CD1c-positive myeloid dendritic cell (primary cell): Measurements from ENCODE around the gene MRGPRF.

Experiments used
- DNase-seq: peaks from one replicate; pipeline ENCODE4 v3.0.0-alpha.2; 2016; ENCODE audit errors: extremely low spot score

The MRGPRF gene

DNA sequence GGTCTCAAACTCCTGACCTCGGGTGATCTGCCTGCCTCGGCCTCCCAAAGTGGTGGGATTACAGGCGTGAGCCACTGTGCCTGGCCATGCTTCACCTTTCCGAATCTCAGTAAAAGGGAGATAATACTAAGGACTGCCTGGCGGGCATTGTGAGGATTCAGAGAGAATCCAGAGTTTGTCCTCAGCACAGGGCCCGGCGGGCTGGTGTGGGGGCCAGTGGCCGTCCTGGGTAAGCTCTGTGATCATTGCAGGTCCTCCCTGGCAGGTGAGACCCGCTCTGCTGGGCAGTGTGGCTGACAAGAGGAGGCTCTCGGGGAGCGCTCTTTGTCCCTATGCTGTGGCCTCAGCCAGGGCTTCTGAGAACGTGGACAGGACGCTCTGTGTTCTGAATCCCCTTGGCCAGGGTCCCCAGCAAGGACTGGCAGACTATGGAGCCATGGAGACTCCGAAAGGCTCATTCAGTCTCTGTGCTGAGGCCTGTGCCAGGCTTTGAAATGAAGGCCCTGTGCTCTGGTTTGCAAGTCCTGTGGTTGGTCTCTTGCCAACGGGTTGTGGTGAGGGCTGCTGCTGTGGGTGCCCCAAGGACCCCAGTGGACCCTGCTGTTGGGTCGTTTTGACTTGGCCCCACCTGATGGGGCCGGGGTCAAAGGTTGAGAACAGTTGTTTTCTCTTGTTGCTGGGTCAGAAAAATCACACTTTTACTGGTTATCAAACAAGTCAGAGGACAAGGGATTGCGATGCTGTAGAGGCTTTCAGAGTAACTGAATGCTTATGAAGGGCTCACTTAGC lies 37.7 kb upstream of the MRGPRF start:
- no peak for DNase-seq

DNA sequence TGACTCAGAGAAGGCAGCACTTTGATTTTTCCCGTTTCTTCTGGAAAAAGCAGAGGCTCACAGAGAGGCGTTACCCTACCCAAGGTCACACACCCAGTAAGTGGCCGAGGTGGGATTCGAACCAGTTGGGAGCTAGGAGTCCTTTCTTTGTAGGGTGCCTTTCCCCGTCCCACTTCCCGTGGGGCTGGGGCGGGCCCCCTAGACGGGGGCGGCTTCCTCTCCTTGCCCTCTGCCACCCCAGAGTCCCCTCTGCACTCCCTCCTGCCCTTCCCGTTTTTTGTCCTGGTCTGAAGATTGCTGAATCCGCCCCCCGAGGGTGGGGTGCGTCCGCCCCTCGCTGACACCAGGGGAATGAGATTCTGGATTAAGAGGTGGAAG lies 36.4 kb upstream of the MRGPRF start:
- DNase-seq: peak; percentile 80

DNA sequence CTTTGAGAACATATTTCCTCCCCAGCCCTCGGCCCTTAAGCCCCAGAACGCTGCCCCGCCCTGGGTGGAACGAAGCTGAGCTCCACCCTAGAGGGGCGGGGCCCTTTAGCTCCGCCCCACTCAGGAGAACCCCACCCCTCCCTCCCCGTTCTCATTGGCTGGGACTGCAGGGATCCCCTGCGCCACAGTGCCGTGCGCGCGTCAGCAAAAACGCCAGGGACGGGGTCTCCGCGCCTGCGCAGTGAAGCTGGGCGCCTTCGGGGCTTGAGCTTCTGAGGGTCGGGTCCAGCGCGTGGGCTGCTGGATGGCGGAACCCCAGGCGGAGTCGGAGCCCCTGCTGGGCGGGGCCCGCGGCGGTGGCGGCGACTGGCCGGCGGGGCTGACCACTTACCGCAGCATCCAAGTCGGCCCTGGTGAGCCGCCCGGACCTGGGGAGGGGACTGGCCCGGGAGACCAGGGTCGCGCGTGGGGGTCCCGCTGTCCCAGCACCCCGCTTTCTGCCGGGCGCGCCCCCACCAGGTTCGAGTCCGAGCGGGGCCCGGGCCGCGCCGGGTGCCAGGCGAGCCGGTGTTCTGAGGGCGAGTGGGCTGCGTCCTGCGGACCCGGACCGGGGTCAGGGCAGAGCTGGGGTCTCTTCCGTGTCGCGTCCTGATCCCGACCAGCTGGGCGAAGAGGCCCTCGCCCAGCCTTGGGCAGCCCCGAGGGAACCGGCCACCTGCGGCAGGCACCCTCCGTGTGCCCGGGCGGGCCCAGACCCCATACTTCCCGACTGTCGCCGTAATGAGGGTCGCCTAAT lies 35.8 kb upstream of the MRGPRF start, which contains the start of gene TPCN2:
Gene TPCN2 (plus strand): TSS at position 239 of the 796 bp plus-strand sequence. CDS start 66 bp downstream, at position 305.
- DNase-seq: peak; percentile 97

DNA sequence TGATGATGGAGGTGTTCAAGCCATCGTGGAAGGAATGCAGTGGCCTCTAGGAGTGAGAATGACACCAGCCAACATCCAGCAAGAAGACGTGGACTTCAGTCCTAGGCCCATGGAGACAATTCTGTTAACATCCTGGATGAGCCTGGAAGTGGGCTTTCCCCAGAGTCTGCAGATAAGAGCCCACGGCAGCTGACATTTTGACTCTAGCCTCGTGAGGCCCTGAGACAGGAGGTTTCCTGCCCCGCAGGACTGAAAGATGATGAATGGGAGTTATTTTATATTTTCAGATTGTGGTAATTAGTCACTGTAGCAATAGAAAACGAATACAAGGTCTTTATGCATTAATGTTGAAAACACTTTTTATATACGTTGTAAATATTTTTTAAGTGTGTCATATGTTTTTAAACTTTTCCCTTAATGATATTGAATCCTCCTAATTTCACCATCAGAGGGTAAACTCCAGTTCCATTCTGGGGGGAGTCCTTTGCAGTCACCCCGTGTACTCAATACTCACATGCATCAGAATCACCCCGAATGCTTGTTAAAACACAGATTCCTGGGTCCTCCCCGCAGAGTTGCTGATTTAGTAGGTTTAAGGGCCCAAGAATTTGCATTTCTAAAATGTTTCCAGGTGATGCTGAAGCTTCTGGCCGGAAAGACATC lies 35.1 kb upstream of the MRGPRF start:
- no peak for DNase-seq

DNA sequence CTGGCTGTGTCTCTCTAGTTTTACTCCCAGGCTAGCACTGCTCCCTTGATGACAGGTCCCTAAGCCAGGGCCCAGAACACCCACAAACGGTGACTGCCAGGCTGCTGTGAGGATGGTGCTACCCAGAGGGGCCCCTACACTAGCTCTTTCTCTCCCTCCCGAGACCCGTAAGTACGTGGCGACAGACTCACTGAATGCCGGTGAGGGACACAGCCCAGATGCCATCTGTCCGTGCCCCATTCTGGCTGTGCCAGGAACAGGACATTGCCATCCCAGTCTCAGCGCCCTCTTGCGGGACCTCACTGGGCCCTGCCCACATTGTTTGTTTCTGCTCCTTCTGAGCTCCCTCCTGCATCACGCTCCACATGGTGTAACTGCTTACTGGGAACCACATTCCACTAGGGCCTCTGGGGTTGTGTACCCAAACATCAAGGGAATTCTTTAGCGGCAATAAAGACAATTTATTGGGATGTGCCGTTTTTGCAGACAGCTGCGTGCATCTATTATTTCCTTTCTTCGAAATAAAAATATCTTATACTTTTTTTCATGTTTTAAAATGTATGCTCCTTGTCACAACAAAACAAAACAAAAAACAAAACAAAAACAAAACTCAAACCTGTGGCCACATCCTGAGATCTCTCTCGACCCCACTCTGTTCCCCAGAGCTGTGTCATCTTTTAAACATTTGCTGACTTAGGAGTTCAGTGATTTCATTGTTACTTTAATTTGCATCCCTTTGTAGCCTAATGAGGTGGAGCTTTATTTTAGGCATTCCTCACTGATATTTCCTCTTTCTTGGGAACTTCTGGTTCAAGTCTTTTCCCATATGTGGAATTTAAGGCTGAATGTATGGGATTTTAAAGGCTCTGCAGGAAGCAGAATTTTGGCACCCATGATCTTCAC lies 31.3 kb upstream of the MRGPRF start:
- DNase-seq: peak; percentile 58

DNA sequence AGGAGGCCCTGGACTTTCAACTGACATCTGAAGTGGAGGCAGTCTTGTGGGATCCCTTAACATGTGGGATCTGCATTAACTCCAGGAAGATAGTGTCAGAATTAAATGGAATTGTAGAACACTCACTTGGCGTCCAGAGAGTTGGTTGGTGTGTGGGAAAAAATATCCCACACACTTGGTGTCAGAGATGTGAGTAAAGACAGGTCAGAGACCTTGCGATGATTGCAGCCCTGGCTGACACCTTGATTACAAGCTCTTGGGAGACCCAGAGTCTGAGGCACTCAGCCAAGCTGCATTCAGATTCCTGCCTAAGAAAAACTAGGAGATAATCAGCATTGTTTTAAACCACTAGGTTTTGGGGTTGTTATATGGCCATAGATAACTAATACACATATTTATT lies 28.5 kb upstream of the MRGPRF start:
- DNase-seq: no peak

DNA sequence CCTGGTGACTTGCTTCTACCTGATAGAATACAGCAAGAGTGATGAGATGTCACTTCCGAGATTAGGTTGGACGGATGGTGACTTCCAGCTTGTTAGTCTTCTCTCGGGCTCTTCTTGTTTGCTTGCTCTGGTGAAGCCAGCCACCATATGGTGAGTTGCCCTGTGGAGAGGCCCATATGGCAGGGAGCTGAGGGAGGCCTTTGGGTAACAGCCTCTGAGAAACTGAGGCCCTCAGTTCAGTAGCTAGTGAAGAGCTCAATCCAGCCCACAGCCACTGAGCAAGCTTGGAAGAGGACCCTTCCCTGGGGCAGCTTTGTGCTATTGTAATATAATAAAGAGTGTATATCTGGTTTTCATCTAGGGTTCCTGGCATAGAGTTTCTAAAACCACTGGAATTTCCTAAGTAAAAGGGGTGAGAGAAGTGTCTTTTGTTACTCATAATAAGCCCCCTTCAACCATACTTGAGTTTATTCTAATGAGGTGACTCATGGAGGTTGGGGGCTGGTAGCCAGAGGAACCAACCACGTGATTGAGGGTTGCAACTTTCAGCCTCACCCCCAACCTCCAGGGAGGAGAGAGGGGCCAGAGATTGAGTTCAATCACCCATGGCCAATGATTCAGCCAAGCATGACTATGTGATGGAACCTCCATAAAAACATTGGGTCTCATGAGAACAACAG lies 27.7 kb upstream of the MRGPRF start:
- peak; percentile 27 for DNase-seq

DNA sequence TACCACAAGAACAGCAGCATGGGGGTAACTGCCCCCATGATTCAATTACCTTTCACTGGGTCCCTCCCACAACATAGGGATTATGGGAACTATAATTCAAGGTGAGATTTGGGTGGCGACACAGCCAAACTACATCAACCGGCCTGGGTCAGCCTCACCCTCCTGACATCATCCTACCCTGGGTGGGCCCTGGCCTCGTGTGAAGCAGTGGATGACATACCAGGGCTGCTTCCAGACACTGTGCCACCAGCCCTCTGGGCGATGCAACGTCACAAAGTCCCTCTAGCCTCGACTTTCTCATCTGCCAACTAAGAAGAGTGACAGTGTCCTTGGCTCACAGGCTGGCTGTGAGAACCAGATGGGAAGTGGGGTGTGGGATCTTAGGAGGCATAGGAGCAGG lies 27.0 kb upstream of the MRGPRF start:
- DNase-seq: no peak

DNA sequence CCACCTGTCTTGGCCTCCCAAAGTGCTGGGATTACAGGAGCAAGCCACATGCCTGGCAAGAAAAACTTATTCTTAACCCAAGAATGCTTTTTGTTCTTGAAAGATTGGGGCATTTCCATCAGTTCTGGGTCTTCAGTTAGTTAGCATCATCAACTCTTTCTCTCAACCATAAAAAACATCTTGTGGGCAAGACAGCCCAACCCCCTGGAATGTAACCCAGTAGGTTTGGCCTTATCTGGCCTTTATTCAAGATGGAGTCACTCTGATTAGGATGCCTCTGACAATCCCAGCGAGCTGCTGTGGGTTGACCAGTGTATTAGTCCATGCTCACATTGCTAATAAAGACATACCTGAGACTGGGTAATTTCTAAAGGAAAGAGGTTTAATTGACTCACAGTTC lies 26.5 kb upstream of the MRGPRF start:
- DNase-seq: no peak

DNA sequence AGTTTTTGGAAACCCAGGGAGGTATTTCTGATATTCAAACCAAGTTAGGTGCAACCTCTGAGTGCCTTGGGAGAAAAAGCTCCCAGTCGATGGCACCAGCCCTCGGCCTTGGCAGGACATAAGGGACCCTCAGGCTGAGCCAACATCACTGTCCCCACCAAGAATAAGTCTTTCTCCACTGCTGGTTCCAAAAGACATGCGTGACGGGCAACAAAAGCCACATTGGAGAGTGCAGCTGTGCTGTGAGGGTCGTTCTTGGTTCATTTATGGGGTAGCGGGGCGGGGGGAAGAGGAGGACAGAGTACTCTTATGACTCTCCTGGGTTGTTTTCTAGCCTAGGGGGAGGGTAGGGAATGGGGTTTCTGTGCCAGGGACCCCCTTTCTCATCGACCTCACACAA lies 24.5 kb upstream of the MRGPRF start:
- DNase-seq: no peak

DNA sequence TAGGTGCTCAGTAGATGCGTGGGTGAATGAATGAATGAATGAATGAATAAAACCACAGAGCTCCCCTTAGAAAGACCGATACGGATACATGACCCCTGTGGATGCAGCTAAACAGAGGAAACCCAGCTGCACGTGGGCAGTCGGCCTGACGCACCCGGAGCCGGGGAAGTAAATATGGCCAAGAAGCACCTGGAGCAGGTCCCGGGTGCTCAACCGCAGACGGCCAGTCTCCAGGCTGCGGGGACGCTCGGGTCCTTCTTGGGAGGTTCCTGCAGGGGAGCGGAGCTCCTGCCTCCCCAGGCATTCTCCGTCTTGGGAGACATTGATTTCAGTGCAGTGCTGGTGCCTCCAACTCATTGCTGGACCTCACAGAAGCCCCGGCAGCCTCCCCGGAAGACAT lies 24.0 kb upstream of the MRGPRF start:
- DNase-seq: no peak

DNA sequence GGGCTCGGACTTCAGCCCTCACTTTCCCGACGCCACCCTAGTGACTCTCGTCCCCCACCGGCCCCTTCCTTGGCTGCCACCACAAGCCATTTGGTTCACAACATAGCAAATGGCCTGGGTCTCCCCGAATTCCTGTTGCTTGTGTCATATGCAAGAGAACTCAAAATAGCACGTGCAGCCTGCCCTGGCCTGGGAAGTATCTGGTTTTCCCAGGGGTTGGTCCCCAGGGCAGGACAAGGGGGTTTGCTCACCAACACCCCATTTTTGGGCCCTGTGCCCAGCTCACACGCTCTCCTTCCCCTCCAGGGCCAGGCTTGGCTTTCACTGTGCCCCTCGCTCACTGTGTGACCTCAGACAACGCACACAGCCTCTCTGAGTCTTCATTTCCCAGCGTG lies 22.9 kb upstream of the MRGPRF start:
- DNase-seq: no peak

DNA sequence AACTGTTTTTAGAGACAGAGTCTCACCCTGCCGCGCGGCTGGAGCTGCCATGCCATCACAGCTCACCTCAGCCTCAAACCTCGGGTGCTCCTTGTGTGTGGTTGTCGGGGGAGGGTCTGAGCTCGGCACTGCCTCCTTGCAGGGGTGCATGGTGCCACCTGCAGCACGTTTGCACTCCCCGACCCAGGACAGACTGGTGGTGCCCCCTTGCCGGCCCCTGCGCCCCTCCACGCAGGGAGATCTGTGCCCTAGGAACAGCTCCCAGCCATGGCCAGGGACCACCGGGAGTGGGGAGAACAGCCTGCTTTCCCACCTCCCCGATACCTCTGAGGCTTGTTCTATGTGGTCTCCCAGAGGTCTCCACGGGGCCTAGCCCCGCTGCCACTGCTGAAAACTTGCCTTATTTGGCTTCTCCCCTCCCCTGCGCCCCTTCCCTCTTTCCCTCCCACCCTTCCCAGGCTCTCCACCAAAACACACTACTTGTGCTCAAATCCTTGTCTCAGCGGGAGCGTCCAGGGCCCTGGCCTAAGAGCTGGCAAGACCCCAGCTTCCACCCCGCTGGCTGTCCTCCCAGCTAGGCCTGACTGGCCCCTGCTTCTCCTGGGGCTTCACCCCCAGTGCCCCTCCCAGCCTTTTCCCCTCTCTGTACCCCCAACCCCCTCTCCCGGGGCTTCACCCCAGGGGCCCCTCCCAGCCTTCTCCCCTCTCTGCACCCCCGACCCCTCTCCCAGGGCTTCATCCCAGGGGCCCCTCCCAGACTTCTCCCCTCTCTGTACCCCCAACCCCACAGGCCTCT lies 22.3 kb upstream of the MRGPRF start:
- no peak for DNase-seq

DNA sequence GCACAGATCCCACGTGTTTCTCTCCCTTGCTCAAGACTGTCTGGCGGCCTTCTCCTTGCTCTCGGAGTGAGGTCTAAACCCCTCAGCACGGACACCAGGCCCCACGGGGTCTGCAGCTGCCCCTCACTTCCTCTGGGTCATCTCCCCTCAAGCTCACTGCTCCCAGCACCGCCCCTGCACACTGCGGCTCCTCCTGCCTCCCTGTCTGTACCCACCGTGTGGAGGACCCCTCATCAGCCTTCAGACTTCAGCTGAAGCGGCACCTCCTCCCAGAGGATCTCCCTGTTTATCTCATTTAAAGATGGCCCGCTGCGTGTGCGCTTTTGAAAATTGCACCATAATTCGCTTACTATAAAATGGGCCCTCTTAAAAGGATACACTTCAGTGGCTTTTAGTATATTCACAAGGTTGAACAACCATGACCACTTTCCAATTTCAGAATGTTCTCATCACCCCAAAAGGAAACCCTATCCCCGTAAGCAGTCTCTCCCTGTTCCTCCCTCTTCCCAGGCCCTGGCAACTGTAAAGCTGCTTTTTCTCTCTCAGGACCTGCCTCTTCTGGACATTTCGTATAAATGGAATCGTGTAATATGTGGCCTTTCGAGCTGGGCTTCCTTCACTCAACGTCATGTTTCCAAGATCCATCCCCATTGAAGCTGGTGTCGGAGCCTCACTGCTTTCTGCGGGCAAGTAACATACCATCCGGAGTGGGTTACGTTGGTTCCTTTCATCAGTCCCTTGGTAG lies 21.2 kb upstream of the MRGPRF start:
- no peak for DNase-seq

DNA sequence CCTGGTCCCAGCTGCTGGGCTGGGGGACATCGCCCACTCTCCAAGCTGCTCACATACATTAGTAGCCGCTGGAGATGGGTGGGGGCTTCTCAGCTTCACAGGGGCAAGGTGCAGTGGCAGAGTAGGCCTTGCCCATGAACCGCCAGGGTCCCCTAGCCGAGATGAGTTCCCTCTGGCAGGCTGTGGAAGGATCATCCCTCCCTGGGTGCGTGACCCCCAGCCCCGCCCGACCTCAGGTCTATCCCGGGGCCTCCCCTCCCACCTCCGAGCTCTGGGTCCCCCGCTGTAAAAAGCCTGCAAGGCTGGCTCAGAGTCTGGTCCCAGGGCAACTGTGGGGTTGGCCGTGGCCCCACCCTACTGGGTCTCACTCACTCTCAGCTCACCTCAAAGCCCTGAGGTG lies 20.4 kb upstream of the MRGPRF start:
- DNase-seq: no peak

DNA sequence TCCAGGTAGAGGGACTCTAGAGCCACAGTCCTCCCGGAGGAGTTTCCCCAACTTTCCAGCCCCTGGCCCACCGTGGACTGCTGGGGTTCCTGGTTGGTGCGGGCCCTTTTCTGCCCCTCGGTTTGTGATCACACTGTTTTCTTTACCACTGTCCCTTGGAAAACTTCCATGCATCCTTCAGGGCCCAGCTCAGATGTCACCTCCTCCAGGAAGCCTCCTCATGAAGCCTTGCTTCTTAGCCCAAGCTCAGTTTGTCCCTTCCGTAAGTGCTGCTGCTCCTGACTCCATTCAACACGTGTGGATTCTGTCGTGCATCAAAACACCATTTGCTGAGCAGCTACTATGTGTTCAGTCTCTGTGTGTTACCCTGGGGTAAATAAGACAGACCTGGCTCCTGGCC lies 19.8 kb upstream of the MRGPRF start:
- no peak for DNase-seq

DNA sequence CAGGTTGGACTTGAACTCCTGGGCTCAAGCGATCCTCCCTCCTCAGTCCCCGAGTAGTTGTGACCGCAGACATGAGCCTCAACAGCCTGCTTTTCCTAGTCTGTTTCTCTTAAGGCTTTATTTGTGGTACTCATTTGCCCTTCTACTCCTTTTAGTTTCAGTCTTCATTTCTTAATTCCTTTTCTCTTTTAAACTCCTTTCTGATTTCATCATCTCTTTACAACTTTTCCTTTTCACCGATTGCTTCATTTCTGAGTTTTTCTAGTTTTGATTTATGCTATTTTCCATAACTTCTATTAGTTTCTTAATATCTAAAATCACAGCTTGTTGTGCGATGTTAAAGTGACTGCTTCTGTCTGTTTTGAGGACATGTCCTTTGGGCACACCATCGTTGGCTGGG lies 17.3 kb upstream of the MRGPRF start:
- no peak for DNase-seq

DNA sequence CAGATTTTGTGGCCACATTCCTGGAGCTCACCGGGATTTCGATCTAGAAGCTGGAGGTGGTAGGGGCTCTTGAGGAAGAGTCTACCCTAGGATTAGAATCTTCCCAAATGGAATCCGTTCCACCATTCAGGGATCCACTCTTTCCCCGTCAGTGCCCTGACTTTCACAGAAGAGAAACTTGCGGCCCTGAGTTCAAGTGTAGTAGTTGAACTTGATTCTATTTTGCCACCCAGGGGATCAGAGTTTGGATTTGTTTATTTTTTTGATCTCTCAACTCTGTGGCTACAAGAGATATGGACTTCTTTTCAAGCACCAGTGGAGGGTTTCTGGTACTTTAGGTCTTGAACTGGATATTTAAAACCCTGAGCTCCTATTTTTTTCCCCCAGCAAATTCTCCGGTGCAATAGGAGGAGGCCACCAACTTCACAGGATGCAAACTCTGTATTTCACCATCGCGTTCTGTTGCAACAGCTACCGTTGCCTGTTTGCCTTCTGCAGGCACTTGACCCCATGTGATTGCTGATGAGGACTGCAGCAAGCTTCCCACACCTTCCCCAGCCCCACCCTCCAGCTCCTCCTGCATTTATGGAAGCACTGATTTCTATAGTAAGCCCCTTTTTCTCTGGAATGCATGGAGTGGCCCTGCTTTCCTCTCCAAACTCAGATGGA lies 14.8 kb upstream of the MRGPRF start:
- peak; percentile 73 for DNase-seq

DNA sequence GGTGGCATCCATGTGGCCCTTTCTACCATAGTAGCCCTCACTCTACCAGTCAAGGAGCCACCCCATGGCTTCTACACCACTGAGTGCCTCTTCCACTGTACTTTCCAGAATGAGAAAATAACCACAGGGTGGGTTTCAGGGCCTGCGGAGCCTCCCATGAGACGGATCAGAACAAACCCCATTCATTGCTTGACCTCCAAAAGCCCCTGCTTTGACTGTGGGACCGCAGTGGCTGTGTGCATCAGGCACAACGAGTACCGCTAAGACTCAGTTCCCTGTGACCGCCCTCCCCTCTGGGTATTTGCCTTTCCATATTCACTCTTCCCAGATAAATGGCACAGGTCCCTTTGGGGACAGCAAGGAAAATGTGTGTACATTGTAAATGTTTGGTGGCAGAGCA lies 11.5 kb upstream of the MRGPRF start:
- DNase-seq: no peak
